Islet precursor cell (in vitro differentiated cells): Measurements from ENCODE around the gene TPST1.

Source experiments
- DNase-seq: peaks from one replicate; pipeline ENCODE4 v3.0.0-alpha.2; 2018

TPST1 gene

DNA sequence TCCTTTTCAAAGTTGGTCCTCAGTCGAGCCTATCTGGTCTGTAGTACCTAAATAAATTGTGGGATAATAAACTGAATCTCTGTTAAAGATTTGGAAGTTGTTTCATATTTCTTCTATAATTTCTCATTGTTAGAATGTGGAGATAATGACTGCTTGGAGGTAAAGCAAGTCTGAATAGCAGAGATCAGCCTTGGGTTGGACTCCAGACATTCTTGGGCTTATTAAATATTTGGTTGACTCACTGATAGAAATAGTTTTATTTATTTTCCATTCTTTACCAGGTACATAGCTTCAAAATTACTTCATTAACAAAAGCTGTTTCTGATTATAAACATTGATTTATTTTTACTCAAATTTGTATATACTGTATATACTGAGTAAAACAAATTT lies 34.3 kb downstream of the TPST1 start:
- DNase-seq = no peak

DNA sequence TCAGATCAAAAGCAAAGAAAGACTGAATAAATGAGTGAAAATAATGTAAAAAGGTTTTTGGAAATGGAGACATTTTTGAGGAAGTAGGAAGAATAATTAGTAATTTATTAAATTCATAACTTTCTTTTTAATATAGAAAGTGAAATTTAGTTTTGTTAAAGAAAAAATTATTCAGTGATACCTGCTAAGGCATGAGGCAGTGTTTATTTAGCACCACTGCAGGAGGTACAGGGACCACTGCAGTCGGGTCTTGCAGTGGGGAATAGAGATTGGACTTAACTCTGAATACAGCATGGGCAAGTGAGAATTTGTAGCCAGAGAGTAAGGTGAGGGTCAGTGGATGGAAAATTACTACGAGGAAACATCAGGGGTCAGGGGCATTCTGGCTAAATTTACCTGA lies 39.9 kb downstream of the TPST1 start:
- no peak for DNase-seq

- DNase-seq = no peak
Observed at GRCh38 chr7:66246554-66247171, 41.5 kb downstream of the TPST1 start.

- no peak for DNase-seq
Observed at GRCh38 chr7:66247380-66248078, 42.4 kb downstream of the TPST1 start.

DNA sequence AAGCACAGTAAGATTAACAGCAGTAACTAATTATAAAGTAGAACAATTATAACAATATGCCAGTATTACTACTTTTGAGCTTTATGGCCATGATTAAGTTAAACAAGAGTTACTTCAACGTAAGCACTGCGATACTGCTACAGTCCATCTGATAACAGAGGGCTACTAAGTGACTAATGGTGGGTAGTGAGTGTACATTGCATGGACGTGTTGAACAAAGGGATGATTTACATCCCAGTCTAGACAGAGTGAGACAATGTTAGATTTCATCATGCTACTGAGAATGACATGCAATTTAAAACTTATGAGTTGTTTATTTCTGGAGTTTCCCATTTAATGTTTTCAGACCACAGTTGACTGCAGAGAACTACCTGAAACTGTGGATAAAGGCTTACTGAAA lies 45.6 kb downstream of the TPST1 start:
- DNase-seq = no peak

DNA sequence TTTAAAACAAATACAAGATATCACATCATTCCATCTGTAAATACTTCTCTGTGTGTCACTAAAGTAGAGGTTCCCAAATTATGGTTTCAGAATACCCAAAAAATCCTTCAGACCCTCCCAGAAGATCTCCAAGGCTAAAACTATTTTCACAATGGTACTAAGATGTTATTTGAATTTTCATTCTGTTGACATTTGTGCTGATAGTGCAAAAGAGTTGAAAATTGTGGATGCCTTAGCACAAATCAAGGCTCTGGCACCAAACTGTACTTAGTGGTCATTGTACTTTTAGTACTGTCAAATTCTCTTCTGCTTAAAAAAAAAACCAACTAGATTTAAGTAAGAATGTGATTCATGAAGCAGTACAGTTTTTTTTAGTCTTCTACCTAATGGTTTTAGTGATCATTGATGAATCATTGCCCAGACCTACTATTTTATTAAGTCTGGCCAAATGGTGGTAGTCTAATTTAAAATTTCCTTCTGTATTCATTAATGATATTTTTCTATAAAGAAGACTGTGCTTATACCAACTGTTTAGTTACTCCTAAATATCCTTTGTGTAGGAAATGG lies 50.5 kb downstream of the TPST1 start:
- no peak for DNase-seq

- no peak for DNase-seq
Observed at GRCh38 chr7:66256281-66256680, 51.1 kb downstream of the TPST1 start.

DNA sequence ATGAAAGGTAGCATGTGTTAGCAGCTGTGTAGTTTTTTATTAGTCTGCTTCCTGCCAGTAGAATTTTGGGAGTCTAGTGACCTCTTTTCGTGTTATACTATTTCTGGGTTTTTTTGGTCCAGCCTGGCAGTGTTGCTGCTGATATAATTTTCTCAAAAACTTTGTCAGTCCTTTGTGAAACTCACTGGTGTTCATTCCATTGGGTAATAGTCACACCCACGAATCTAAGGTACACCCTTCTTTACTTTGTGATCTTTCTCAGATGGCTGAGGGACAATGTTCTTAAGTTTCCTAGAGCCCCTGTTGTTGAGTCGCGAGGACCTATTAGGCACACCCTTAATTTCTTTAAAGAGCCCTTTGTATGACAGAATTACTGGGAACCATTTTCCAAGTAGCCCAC lies 52.3 kb downstream of the TPST1 start:
- DNase-seq = no peak

- DNase-seq = no peak
Observed at GRCh38 chr7:66258409-66258808, 53.3 kb downstream of the TPST1 start.

GRCh38 chr7:66261941-66262340 lies 56.8 kb downstream of the TPST1 start:
- no peak for DNase-seq

GRCh38 chr7:66263936-66264335 lies 58.8 kb downstream of the TPST1 start:
- DNase-seq = no peak

- no peak for DNase-seq
Observed at GRCh38 chr7:66265566-66265965, 60.4 kb downstream of the TPST1 start.

DNA sequence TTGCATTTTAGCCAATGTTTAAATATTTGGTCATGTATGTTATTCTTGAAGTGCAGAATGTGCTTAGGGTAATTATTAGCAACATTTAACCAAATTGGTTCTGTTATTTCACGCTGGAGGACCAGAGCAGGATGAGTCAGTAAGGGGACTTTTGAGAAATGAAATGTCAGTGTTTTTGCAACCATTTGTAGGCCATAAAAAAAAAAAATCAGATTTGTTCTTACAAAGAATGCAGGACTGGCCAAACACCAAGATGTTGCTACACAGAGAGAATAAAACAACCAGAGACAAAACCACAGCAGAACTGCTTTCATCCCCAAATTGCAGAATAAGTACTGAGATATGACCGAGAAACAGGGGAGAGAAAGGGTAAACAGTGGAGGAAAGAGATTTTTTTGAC lies 62.1 kb downstream of the TPST1 start:
- no peak for DNase-seq

DNA sequence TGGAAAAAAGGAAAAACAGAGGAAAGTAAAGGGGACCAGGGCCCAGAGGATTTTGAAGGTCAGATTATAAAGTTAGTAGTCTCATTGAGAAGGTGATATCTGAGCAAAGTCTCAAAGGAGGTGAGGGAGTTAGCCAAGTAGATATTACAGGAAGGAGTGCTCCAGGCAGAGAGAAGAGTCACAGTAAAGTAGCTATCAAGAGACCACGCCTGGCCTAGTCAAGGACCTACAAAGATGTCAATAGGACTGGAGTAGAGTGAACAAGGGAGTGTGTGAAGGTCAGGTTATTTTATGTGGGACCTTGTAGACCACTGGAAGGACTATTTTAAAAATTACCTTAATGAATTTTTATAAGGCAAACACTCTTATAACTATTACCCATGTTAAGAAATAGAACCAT lies 64.8 kb downstream of the TPST1 start:
- DNase-seq = no peak

- no peak for DNase-seq
Observed at GRCh38 chr7:66272321-66272720, 67.2 kb downstream of the TPST1 start.

DNA sequence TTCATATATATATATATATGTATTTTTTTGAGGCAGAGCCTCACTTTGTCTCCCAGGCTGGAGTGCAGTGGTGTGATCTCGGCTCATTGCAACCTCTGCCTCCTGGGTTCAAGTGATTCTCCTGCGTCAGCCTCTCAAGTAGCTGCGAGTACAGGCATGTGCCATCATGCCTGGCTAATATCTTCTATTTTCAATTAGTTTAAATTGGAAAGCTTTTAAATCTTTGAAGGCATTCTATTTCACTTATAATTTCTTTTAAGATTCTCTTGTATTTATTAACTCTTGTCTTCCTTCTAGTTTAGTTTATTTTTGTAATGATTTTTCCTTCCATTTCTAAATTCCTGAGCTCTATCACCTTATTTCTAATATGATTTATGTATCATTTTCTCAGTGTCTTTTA lies 71.2 kb downstream of the TPST1 start:
- DNase-seq = no peak

- no peak for DNase-seq
Observed at GRCh38 chr7:66277492-66277891, 72.4 kb downstream of the TPST1 start.

DNA sequence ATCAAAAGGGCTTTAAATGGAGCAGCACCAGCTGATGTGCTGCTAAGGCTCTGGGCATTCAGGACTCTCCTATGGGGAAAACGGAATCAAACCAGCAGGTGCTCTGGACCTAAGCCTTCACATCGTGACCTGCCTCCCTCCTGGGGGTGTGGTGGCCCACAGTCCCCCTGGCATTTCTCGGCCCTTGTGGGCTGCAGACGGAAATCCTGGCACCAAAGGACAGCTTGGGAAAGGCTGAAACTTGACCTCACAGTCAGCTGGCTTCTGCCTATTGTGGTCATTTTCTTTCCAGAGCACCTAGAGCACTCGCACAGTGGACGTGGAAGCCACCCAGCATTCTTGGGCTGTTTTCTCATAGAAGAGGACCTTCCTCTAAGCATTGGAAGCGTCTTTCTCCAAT lies 74.8 kb downstream of the TPST1 start:
- DNase-seq = no peak

GRCh38 chr7:66281678-66282590 lies 76.8 kb downstream of the TPST1 start:
- DNase-seq = peak; percentile 68

GRCh38 chr7:66282591-66282935 lies 77.4 kb downstream of the TPST1 start:
- DNase-seq = no peak

DNA sequence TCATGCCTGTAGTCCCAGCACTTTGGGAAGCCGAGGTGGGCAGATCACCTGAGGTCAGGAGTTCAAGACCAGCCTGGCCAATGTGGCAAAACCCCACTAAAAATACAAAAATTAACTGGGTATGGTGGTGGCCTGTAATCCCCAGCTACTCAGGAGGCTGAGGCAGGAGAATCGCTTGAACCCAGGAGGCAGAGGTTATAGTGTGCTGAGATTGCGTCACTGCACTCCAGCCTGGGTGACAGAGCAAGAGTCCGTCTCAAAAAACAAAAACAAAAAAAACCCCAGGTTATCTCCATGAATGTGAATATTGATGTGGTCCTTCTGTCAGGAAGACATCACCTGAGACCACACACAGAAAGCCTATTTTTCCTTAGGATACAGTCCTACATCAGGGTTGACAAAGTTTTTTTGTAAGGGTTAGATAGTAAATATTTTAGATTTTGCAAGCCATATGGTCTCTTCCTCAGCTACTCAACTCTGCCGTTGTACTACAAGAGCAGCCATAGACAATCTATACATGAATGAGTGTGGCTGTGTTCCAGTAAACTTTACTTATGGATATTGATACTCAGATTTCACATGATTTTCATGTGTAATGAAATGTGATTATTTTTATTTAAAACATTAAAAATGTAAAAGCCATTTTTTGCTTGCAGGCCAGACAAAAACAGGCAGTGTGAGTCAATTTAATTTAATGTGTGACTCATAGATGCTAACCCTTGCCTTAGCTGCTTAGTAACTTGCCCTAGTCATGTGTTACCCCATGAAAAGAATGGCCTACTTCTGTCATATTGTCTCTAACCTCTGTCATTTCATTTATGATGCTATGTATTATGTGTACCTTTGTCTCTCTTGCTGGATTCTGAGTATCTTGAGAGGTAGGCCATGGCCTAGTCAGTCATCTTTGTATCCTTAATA lies 78.1 kb downstream of the TPST1 start:
- DNase-seq = no peak

DNA sequence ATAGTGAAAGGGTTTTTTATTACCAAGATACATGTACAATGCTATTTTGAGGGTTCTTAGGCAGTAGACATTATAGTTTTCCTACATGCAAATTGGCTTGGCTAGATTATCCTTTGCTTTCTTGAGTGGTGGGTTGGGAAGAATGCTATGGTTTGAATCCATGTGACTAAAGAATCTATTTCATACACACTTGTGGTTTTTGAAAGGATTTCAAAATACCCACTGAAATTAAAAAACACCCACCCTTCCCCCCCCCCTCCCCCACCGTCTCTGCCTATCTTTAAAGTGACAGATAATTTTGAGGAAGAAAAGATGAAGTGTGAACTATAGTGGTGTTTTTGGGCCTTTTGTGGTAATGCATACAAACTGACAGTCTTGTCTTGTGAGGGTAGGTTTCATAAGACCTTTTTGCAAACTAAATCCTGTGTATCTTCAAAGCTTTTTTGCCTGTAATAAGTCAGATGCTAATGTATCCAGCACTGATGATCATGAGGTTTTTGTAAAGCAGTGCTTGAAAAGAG lies 90.9 kb downstream of the TPST1 start:
- no peak for DNase-seq
